ENCODE data around the gene CEP295NL. TPM values are rescaled to one million over a fixed set of nuclear protein-coding genes. Genes with fewer than 3 reads are reported as not detected.

Gene CEP295NL
- total and polyA plus RNA-seq, 10 donors: 0.03 to 19.3 (median 9.0) TPM

DNA sequence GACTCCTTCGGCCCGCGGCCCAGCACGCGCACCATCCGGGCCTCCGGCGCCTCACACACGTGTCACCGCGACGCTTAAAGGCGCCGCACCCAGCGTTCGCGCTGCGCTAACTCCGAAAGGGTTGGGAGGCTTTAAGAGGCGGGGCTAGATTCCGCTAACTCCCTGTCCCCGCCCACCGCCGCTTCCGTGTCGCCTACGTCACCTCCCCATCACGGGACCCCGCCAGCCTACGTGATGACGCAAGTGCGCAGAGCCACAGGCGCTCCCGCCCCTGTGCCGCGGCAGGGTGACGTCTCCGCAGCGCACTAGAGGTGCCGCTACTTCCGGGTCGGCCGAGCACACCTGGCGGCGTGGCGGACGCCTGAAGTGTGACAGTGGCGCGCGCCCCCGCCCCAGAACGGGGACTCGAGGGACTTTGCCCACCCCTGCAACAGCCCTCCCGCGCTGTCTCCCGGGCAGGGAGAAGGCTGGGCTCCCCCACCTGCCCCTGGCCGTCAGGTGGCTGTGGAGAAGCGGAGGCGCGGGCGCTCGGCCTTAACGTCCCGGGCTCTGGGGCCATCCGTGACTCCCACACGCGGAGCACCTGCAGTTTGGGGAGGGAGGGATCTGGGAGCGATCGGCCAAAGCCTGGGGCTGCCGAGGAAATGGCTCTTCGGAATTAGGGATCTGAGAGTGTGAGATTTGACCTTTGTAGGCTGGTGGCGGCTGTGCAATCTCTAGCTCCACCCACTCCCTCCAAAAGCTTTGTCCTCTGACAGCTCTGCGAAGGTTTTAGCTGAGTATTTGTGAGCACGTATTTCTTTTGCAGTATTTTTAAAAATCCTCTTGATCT, 62.0 kb downstream of the CEP295NL start, which contains the start of gene USP36:
Gene USP36, minus strand, starts transcription at position 35 of the 832 bp plus-strand sequence. CDS start 4,451 bp downstream, outside the sequence.
- DNase-seq: peak; percentile 100
- 0% methylated on average over 37 to 74 of the region's 74 CpGs for WGBS, 5 donors
- intact Hi-C loops (cut with DNase I; ENCODE audit: low total_unique reads): no loop called here

More for the DNA sequence above, 62.0 kb downstream of the CEP295NL start, which contains the start of gene USP36:
- TF ChIP-seq POLR2AphosphoS5 (IDR thresholded peaks at IDR 0.05): peak; percentile 99 to 100 (median 100)
- TF ChIP-seq, protein P1, sequence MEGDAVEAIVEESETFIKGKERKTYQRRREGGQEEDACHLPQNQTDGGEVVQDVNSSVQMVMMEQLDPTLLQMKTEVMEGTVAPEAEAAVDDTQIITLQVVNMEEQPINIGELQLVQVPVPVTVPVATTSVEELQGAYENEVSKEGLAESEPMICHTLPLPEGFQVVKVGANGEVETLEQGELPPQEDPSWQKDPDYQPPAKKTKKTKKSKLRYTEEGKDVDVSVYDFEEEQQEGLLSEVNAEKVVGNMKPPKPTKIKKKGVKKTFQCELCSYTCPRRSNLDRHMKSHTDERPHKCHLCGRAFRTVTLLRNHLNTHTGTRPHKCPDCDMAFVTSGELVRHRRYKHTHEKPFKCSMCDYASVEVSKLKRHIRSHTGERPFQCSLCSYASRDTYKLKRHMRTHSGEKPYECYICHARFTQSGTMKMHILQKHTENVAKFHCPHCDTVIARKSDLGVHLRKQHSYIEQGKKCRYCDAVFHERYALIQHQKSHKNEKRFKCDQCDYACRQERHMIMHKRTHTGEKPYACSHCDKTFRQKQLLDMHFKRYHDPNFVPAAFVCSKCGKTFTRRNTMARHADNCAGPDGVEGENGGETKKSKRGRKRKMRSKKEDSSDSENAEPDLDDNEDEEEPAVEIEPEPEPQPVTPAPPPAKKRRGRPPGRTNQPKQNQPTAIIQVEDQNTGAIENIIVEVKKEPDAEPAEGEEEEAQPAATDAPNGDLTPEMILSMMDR (IDR thresholded peaks at IDR 0.05 in 8 of 11, conservative IDR thresholded peaks at IDR 0.05 in 3 of 11): peak in 7 of 11 experiments; percentile 11 to 53 (median 43)
- peak; percentile 89 to 93 (median 93) for TF ChIP-seq POLR2A (IDR thresholded peaks at IDR 0.05)
- H3K36me3 ChIP-seq: peaks cover 0 to 27% (median 18%) of the 10 kb centered on the region in 6 donors
- H3K4me3 ChIP-seq: peak within 1 kb of the TSS; percentile 68 to 98 (median 88)
- peak within 1 kb of the TSS; percentile 93 to 100 (median 98) for H3K27ac ChIP-seq
- H3K4me1 ChIP-seq: peaks cover 20 to 54% (median 31%) of the 10 kb centered on the region in 6 donors
- H3K9me3 ChIP-seq: no peaks in the 10 kb centered on the region
- H3K27me3 ChIP-seq (replicated peaks in 1 of 7): no peaks in the 10 kb centered on the region

Other genes starting within 250 kb of the CEP295NL start
- 100 to 1,000 TPM; 119 to 169 (median 138) TPM for gene CYTH1, start 120.9 kb downstream of the CEP295NL start, total RNA-seq
- 100 to 1,000 TPM in 1 of 3 donors, 10 to 100 TPM in 2; 66.9 to 102 (median 79.4) TPM for gene CYTH1, start 120.9 kb downstream of the CEP295NL start, polyA plus RNA-seq
- 10 to 100 TPM; 38.0 to 95.0 (median 60.1) TPM for gene USP36, start 62.4 kb downstream of the CEP295NL start, total RNA-seq
- gene USP36, start 62.4 kb downstream of the CEP295NL start, polyA plus RNA-seq: 10 to 100 TPM; 13.4 to 26.1 (median 25.0) TPM
- gene TIMP2, start 22.2 kb upstream of the CEP295NL start, total RNA-seq: 100 to 1,000 TPM; 164 to 333 (median 198) TPM
- gene TIMP2, start 22.2 kb upstream of the CEP295NL start, polyA plus RNA-seq: 10 to 100 TPM; 16.3 to 42.2 (median 26.9) TPM
- 100 to 1,000 TPM in 5 of 7 donors, 10 to 100 TPM in 2; 85.7 to 188 (median 108) TPM for gene LGALS3BP, start 76.7 kb upstream of the CEP295NL start, total RNA-seq
- 10 to 100 TPM; 33.6 to 58.7 (median 38.3) TPM for gene LGALS3BP, start 76.7 kb upstream of the CEP295NL start, polyA plus RNA-seq
- gene CANT1, start 106.6 kb upstream of the CEP295NL start, total RNA-seq: 10 to 100 TPM; 48.1 to 76.6 (median 61.2) TPM
- gene CANT1, start 106.6 kb upstream of the CEP295NL start, polyA plus RNA-seq: 10 to 100 TPM; 11.2 to 22.1 (median 12.3) TPM
- gene C1QTNF1, start 121.0 kb upstream of the CEP295NL start, total RNA-seq: 100 to 1,000 TPM in 1 of 7 donors, 10 to 100 TPM in 6; 26.5 to 101 (median 69.9) TPM
- 10 to 100 TPM; 14.7 to 29.1 (median 25.3) TPM for gene C1QTNF1, start 121.0 kb upstream of the CEP295NL start, polyA plus RNA-seq
- gene ENGASE, start 171.6 kb upstream of the CEP295NL start, total RNA-seq: 100 to 1,000 TPM in 3 of 7 donors, 10 to 100 TPM in 4; 54.7 to 148 (median 99.4) TPM
- 100 to 1,000 TPM in 1 of 3 donors, 10 to 100 TPM in 2; 25.0 to 101 (median 43.6) TPM for gene ENGASE, start 171.6 kb upstream of the CEP295NL start, polyA plus RNA-seq

Data from spleen (tissue), 11 donors.